HG03460 (cell line): Measurements from ENCODE around the gene ARMS2.

Source experiments
- ATAC-seq: cut with Tn5 transposase; IDR thresholded peaks from one replicate; pipeline ENCODE4 v1.9.1; 2021; ENCODE audit not compliant: unreplicated experiment

The ARMS2 gene, protein sequence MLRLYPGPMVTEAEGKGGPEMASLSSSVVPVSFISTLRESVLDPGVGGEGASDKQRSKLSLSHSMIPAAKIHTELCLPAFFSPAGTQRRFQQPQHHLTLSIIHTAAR

DNA sequence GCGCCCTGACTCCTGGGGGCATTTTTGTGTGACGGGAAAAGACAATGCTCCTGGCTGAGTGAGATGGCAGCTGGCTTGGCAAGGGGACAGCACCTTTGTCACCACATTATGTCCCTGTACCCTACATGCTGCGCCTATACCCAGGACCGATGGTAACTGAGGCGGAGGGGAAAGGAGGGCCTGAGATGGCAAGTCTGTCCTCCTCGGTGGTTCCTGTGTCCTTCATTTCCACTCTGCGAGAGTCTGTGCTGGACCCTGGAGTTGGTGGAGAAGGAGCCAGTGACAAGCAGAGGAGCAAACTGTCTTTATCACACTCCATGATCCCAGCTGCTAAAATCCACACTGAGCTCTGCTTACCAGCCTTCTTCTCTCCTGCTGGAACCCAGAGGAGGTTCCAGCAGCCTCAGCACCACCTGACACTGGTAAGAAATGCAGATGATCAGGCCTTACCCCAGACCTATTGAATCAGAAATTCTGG, at the start of gene ARMS2:
Gene ARMS2 (plus strand): TSS at position 51 of the 478 bp plus-strand sequence. CDS start 75 bp downstream, at position 126.
- no peak for ATAC-seq

DNA sequence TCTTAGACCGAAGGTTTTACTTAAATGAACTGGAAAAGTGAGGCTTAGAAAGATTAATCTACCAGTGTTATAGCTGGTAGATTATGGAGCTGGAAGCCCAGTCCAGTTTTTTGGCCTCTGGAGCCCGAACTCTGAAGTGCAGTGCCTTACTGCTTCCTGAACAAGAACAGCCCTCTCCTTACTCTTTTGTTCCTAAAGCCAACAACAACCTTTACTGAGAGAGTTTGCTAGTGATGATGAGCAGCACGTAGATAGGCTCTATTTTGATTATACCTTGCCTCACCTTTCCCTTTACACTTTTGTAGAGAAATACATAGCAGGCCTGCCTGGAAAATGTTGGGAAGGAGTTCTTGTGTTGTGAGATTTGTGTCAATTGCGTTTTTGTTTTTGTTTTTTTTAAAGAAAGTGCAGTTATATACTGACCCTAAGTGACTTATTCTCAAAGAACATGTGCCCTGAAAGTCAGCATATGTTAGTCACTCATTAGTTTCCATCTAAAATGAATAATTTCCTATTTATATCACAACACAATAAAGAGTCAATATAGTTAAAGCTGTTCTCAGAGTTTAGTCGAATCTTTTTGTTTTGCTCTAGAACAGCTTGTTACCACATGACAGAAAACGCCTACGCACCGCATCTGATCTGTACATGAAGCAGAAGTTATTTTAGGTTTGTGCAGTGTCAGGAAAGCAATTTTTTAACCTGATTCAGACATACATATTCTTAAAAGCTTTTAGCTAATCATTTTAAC, 46.9 kb upstream of the ARMS2 start:
- no peak for ATAC-seq

DNA sequence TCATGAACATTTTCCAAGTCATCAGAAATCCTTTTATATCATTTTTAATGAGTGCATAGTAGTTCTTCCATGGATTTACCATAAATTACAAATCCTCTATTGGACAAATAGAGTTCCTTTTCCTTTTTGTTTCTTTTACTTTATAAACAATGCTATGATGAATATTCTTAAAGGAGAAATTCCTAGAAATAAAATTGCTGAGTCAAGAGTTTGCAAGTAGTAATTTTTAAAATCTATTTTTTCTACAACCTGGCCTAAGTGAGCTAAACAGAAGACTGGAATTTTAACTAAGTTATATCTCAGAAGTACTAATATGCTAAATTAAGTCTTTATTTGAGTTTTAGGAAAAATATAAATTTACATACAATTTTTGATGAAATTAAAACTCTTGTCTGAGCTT, 41.1 kb upstream of the ARMS2 start:
- no peak for ATAC-seq

DNA sequence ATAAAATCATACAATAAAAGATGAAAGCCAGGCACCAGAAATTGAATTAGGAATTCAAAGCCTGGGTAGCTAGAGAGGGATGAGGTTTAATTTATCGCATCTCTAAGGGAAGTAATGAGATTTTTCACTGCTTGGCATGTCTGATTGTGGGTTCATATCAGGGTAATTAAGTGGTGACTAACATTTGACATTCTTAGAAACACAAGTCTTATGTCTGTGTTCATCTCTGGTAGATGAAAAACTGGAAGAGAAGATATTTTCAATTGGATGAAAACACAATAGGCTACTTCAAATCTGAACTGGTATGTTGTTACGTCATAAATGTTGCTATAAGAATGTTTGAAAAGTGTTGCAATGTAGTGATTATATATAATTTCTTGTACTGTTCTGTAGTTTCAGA, 36.8 kb upstream of the ARMS2 start:
- no peak for ATAC-seq

DNA sequence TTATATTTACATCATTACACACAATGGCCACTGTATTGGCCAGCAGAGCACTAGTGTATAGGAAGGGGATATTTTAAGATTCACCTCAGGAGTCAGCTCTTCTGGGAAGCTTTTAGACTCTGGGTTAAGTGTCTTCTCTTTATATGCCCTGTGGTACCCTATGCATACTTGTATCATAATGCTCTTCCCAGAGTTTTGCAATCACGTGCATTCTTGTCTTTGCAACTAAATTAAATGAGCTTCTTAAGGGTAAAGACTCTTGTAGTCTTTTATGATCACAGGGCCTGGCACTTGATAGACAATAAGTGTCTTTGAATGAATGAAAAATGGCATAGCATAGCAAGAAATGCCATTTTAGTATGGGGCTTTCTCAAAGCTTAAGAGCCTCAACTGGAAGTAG, 35.4 kb upstream of the ARMS2 start:
- no peak for ATAC-seq

DNA sequence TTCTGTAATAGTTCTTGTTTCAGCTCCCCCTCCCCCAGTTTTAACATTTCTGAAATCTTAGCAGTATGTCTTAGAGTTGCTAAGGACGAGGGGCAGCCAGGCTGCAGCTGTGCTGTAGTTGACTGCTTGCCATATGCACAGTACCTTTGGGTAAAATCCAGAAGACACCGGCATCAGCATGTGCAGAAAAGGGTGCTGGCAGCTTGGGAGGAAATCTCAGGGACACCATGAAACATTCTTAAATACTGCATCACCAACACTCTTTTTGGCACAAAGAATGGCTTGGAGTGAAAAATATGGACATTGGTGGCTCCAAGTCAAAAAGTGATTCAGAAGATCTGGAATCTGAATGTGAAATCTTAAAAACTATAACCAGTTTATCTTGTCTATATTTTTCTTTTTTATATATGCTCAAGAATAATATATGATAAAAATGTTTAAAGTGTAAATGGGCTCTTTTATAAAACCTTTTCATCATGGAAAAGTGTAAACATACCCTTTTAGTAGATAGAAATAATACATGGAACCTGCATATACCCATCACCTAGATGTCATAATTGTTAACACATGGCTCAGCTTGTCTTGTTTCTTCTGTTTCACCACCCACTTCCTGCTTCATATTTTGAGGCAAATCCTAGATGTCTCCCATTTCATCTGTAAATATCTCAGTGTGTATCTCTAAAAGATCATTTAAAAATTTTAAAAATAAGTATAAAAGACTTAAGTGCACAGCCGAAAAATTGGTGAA, 34.4 kb upstream of the ARMS2 start:
- ATAC-seq, result no peak

DNA sequence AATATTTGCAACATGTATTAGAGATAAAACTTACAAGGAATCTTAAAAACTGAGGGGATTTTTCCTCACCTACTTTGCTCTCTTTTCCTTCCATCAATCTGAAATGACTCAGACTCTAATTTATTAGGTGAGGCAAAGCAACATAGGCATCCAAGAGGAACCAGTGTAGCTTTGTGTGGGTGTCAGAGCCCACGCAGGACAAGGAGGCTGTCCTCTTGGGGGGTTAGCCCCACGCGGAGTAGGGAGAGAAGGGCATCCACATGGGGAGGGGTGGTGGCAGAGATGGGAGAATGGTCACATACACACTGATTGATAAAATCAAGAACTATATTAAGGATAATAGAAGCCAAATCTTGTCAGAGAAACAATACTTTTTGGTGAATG, 33.8 kb upstream of the ARMS2 start:
- ATAC-seq, result no peak

DNA sequence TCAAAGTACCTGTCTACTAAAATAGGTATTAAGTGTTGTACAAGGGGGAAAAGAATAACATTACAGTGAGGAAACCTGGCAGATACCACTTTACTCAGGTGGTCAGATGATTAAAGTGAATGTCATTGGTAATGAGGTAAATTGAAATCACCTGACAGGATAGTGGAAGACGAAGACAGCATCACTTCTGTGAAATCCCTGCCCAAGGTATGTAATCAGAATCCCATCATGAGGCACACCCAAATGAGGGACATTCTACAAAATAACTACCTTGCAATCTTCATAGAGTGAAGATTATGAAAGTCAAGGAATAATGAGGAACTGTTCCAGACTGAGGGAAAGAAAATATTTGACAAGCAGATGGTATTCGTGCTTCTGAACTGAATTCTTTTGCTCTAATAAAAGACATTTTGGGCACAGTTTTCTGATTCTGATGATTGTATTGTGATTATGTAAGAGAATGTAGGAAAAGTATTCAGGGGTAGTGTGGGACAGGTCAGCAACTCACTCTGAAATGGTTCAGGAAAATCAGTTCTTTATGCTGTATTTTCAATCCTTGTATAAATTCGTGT, 33.3 kb upstream of the ARMS2 start:
- ATAC-seq, result no peak

DNA sequence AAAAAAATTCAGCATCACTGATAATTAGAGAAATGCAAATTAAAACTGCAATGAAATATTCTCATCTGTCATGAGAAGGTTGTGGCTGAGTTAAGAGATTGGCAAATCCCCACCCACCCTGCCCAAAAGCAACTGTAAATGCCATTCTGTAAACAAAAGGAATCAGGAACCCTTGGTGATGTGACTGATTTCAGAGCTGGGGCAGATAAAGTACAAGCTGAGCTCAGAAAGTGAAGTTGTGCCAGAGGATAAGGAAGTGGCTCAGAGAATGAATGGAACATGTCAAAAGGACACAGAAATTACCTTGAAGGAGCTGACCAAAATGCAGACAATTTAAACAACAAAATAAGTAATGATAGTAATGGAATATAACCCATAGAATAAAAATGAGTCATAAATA, 32.7 kb upstream of the ARMS2 start:
- no peak for ATAC-seq

DNA sequence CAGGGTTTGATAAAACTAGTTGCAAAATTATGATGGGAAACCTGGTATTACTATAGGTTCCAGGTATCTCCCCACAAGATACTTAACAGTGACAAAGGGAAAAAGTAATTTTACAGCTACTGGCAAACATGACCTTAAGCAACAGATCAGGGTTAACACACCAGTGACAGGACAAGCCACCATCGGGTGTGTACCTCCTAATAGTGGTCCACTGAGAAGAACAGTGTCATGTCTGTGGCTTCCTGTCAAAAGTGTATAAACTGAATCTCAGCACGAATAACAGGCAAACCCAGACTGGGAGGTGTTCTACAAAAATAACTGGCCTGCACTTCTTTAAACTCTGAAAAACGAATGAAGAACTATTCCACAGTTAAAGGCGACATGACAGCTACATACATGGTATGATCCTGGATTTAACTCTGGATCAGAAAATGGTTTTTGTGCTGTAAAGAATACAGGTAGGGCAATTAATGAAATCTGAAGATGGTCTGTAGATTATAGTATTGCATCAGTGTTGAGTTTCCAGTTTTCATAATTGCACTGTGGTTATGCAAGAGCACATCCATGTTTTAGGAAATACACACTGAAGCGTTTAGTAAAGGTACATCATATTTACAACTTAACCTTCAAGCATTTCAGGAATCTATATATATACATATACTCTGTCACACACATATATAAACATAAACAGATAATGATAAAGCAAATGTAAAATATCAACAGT, 32.0 kb upstream of the ARMS2 start:
- no peak for ATAC-seq

DNA sequence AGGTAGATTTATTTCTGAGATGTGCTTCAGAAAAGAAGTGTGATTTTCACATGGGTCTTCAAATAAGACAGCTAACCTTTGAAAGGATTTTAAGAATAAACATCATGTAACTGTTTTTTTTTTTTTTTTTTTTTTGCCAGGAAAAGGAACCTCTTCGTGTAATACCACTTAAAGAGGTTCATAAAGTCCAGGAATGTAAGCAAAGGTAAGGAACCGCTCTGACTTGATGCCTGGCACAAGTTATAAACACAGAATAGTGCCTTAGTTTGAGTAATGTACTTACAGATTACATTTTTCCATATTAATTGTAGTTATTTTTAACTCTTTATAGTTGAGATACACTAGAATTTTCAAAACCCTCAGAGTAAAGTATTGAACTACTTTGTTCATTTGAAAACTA, 30.4 kb upstream of the ARMS2 start:
- no peak for ATAC-seq

DNA sequence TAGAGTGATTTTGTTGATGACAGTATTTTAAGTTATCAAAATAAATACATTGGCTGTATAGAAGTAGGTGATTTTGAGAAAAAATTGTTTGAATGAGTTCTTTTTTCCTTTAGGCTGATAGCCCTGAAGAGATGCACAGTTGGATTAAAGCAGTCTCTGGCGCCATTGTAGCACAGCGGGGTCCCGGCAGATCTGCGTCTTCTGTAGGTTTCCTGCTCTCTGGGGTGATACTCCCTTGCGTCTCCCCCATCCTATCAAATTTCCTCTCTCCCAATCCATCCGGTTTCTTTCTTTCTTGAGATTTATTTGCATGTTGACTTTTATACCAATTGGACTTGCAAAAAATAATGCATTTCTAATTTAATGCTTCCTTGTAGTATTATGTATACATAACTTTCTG, 27.6 kb upstream of the ARMS2 start:
- ATAC-seq, result no peak

DNA sequence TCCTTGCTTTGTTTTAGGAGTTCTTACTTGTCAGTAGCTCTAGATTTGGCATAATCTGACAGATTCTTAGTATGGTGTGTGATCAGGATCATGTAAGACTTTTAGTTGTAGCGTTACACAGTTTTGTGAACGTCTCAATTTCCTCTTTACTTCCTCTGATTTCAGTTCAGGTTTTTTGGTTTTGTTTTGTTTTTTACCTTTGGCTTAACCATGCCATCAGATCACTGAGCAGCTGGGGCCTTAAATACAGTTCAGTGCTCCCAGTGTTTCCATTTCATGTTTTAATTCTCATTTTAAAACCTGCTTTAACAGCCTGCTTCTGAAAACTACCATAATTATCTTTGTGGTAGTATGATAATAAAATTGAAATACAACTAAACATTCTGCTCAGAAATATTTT, 27.2 kb upstream of the ARMS2 start:
- ATAC-seq, result no peak

DNA sequence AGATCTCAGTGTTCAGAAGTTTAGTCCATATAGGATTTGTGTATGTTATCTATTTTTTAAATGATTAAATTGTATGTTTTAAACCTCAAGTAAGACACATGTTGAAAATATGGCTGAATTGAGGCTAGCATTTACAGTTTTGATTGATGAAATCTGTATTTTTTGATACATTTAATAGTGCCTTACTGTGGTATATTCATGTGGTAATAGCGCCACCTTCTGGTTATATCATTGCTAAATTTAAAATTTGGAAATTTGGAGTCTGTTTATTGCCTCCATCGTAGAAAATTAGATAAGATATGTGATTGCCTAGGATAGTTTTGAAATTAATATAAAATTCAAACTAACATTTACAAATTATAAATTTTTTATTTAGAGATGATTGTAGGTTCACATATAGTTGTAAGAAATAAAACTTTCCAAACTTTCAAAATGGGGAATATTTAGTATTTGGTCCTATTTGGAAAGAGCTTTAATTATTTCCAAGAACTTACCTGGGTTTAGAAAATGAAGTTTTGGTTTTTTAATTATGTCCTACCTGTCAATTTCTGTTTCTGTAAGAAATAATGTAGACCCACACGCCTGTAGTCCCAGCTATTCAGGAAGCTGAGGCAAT, 19.1 kb upstream of the ARMS2 start:
- ATAC-seq, result no peak

DNA sequence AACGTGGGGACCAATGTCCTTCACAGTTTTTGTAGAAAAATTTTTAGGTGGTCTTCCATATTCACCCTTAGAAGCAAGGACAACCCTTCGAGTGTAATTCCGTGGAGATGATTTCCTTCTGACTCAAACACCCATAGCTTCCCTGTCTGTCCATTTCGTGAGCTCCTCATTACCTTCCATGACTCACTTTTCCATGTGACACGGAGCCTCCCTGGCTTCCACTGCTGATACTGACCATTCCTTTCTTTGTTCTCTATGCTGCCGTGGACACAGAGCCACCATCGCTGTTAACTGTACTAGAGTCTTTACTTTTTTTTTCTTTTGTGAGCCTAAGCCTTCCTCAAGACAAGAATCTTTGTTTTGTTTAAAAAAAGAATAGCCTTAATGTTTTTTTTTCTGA, 12.5 kb upstream of the ARMS2 start:
- no peak for ATAC-seq

DNA sequence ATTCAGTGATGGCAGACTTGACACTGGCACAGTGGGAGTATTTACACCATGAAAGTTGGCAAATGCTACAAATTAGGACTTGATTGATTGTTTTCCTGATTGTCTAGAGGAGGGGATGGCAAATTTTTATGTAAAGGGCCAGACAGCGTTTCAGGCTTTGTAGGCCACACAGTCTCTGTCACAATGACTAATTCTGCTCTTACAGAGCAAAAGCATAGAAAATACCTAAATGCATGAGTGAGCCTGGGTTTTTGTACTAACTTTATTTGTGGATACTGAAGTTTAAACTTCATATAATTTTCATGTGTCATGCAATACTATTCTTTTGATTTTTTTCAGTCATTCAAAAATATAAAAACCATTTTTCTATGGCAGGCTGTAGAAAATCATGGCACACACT, 9.0 kb upstream of the ARMS2 start:
- ATAC-seq, result no peak

DNA sequence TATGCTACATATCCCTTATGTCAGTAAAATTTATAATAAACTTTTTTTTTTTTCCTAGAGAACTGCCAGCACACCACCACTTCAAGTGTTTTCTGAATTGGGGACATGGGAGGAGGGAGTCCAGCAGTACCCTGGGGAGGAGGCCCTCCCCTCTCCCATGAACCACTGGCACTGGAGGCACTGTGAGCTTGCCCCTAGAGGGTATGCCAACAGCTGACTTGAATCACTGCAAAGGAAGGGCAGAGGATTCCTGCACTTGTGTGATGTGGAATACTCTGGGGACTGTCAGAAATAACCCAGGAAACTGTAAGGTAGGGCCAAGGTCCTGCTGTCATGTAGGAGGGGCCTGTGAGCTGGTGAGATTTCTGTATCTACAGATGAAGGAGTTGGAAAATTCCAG, 8.5 kb upstream of the ARMS2 start:
- ATAC-seq, result no peak

DNA sequence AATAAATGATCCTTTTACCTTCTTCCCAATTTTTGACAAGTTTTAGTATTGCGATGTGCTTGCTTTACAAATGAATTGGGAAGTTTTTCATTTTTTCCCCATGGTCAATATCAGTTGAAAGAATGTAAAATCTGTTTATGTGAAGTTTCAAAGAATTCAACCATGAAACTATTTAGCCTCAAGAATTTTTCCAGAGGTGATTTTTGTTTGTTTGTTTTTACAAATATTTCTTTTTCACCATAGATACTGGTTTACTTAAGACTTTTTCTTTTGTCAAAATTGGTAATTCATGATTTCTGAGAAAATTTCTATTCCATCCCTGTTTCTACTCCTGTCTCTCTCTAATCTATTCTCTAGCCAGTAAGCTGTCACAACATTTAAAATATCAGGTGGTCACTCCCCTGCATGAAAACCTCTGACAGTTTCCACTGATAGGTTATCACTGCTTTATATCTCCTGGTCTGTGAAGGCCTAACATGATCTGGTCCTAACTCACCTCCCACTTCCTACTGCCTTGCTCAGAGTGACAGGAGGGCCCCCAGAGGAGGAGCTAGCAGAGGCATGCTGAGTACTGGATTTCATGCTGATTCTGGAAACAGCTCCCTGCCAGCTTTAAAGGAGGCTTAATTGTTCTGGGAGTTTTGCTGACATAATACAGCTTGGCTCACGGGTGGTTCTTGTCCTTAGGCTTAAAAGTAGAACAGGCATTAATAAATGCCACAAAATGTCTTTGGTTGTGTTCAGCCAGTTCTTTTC, 7.6 kb upstream of the ARMS2 start:
- ATAC-seq, result no peak

DNA sequence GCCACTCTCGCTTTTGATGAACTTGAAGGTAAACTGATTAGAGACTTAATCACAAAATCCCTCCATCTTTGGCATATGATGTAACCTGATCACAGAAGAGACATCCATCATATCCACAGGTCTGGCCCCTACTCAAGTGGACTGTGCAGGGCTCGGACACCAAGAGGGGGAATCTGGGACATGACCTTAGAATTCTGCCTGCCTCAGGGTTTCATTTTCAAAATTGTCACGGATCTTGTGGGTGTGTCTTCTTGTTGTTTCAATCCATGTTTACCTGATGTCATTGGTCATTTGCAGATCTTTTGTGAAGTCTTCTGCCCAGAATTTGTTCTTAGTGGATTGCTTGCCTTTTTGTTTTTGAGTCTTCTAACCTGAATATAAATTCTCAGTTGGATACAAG, 5.9 kb upstream of the ARMS2 start:
- ATAC-seq, result no peak

DNA sequence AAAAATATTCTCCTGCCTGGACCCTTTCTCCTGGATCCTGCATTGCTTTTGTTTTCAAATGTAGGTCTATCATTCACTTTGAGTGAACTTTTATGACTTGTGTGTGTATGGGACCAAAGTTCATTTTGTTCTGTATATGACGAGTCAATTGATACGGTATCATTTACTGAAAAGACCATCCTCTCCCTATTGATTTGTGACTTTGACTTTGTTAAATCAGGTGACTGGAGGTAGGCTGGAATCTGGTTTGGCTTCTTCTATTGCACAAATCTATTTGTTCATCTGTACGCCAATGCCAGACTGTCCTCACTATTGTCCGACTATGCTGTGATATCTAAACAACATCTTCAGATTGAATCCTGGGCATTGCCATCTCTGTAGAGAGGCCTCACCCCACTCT, 5.3 kb upstream of the ARMS2 start:
- ATAC-seq, result no peak
